ENCODE results near the gene SOCS1. TPM values are rescaled to one million over a fixed set of nuclear protein-coding genes. Genes with fewer than 3 reads are reported as not detected.

Gene SOCS1
- total and polyA plus RNA-seq, 2 donors (not counting 3 experiments of a cell fraction or from before 2014, with no cell fraction given): 1.1 to 1.7 TPM

DNA sequence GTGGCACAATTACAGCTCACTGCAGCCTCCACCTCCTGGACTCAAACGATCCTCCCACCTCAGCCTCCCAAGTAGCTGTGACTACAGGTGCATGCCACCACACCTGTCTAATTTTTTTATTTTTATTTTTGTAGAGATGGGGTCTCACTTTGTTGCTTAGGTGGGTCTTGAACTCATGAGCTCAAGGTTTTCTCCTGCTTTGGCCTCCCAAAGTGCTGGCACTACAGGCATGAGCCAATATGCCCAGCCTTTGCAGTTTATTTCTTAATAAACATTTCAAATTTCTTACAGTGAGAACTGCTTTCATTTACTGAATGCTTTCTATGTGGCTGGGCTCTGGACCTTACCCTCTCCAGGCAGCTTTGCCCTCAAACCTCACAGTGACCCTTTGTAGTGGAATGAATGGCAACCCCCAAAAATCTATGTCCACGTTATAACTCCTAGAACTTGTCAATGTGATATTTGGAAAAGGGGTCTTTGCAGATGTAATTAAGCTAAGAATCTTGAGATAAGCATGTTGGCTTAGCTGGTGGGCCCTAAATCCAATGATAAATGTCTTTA is 14.7 kb upstream of the SOCS1 start:
- Histone ChIP-seq H3K9me3 (replicated peaks; ENCODE audit: control insufficient read depth, insufficient read depth, low read length) (no peaks in the 10 kb centered on the region), H4K20me1 (replicated peaks; ENCODE audit: control insufficient read depth, extremely low read depth, insufficient read depth, low read length) (no peaks in the 10 kb centered on the region)
- CTCF ChIA-PET: interaction anchor here (1.1 to 5.2 kb wide), 2 partner anchors 15 to 300 kb away, joined by 3 to 20 read pairs; partner anchors contain the start of gene SOCS1

More for the DNA sequence above, 14.7 kb upstream of the SOCS1 start:
- Histone ChIP-seq H3K4me3 (replicated peaks in 1 of 3; ENCODE audit: insufficient read depth in 1 of 3, low read depth in 1 of 3, low read length in 3 of 3) (no peak overlapping the region), H3K79me2 (ENCODE audit: control insufficient read depth, insufficient read depth, low read length) (no peaks in the 10 kb centered on the region), H3K4me1 (ENCODE audit: control insufficient read depth, extremely low read depth, insufficient read depth, low read length) (no peaks in the 10 kb centered on the region), H3K27ac (ENCODE audit: insufficient read depth, low read depth, low read length) (no peak overlapping the region), H3K9me1 (replicated peaks; ENCODE audit: control insufficient read depth, extremely low read depth, insufficient read depth, low read length) (no peaks in the 10 kb centered on the region), H3K27me3 (ENCODE audit: control insufficient read depth in 2 of 2, insufficient read depth in 2 of 2, low read length in 2 of 2) (no peaks in the 10 kb centered on the region), H2AFZ (ENCODE audit: low read depth, low read length) (no peak overlapping the region), H3K4me2 (ENCODE audit: insufficient read depth, low read length) (no peak overlapping the region), H3K9ac (replicated peaks; ENCODE audit: extremely low read depth, insufficient read depth, low read length) (no peak overlapping the region), H3K36me3 (ENCODE audit: control insufficient read depth in 2 of 2, extremely low read depth in 1 of 2, insufficient read depth in 2 of 2, low read length in 2 of 2) (no peaks in the 10 kb centered on the region)
- DNase-seq (ENCODE audit: low read depth, low spot score) (no peak), FAIRE-seq (no peak)
- TF ChIP-seq MYC (IDR thresholded peaks at IDR 0.05; ENCODE audit: low read depth, low read length) (no peak), CTCF (IDR thresholded peaks at IDR 0.05; ENCODE audit: extremely low read depth in 1 of 2, insufficient read depth in 1 of 2, low read depth in 1 of 2, low read length in 2 of 2) (no peak), POLR2AphosphoS5 (IDR thresholded peaks at IDR 0.05; ENCODE audit: insufficient read depth, low read depth, low read length) (no peak), JUN (IDR thresholded peaks at IDR 0.05; ENCODE audit: borderline replicate concordance, insufficient read depth, insufficient read length, low read depth) (no peak), EZH2 (IDR thresholded peaks at IDR 0.05; ENCODE audit: borderline replicate concordance, low read depth, low read length, severe bottlenecking) (no peak)
- dilution Hi-C loops (cut with MboI; ENCODE audit: extremely low pct_ligation_motif_present, low sequenced_read_pairs) (no loop called here), intact Hi-C loops (cut with micrococcal nuclease) (no loop called here)
- POLR2A ChIA-PET: no interaction called here
- no TSS peak for BruUV-seq (replicated peaks)
